Nephron progenitor cell (in vitro differentiated cells): ENCODE data around the gene CD226.
"Not testable (repeated sequence)": the region's sequence is repeated elsewhere in the genome, so short reads cannot be mapped to it uniquely, and the experiment has no call there.

ENCODE experiments used
- DNase-seq: peaks from one replicate; pipeline ENCODE4 v3.0.0; 2021
- H3K27ac Mint-ChIP-seq: 2 replicates; pipeline ENCODE4 v1.8.0; 2021; ENCODE audit warnings: mild to moderate bottlenecking, moderate library complexity, mixed read lengths
- H3K27me3 Mint-ChIP-seq: 2 replicates; pipeline ENCODE4 v1.8.0; 2021; ENCODE audit warnings: mild to moderate bottlenecking, low read depth, mixed read lengths; ENCODE audit not compliant: poor library complexity
- H3K36me3 Mint-ChIP-seq: 2 replicates; pipeline ENCODE4 v1.8.0; 2021; ENCODE audit warnings: low read depth, mixed read lengths
- H3K4me1 Mint-ChIP-seq: 2 replicates; pipeline ENCODE4 v1.8.0; 2021; ENCODE audit warnings: mixed read lengths
- H3K4me3 Mint-ChIP-seq: 2 replicates; pipeline ENCODE4 v1.8.0; 2021; ENCODE audit warnings: mild to moderate bottlenecking, moderate library complexity, mixed read lengths
- H3K9me3 Mint-ChIP-seq: 2 replicates; pipeline ENCODE4 v1.8.0; 2021; ENCODE audit warnings: mild to moderate bottlenecking, moderate library complexity, mixed read lengths
- TF ChIP-seq, protein P1 (sequence below): fragments of 200-600 bp; sonication (generic); IDR thresholded peaks from 2 replicates; pipeline ENCODE4 v1.5.0; 2021; ENCODE audit warnings: antibody characterized with exemption

CD226 gene

DNA sequence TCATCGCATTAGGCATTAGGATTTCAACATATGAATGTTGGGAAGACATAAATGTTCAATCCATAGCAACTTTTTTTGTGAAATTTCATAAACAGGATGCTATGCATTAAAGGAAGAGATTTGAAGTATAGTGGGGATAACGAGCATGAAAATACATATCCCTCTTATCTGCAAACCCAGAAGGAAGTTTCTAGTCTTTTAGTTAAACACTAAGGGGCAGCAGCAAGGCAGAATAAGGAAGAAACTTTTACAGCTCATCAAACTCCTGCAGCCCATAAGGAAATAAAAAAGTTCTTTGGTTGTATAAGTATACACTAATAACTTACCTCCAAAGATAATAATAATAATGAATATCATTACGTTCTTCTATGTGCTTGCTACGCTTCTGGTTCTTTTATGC lies 81.5 kb downstream of the CD226 start:
- DNase-seq: no peak
- Mint-ChIP-seq H3K4me1 (peaks cover 1% of the 10 kb centered on the region), H3K9me3 (no peaks in the 10 kb centered on the region)

DNA sequence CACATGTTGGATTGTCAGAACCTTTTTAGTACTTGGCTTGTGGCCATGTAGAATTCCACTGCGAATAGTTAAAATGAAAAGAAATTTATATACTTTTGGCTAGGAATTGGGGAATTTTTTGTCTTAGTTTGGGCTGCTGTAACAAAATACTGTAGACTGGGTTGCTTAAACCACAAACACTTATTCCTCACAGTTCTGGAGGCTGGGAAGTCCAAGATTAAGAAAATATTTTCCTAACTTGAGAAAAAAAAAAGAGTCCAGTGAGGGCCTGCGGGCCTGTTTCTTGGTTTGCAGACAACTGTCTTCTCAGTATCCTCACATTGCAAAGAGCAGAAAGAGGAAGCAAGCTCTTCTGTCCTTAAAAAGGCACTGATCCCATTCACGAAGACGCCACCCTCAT lies 81.9 kb downstream of the CD226 start:
- H3K9me3 Mint-ChIP-seq: no peaks in the 10 kb centered on the region
- H3K27me3 Mint-ChIP-seq: no peaks in the 10 kb centered on the region
- TF ChIP-seq, protein P1, sequence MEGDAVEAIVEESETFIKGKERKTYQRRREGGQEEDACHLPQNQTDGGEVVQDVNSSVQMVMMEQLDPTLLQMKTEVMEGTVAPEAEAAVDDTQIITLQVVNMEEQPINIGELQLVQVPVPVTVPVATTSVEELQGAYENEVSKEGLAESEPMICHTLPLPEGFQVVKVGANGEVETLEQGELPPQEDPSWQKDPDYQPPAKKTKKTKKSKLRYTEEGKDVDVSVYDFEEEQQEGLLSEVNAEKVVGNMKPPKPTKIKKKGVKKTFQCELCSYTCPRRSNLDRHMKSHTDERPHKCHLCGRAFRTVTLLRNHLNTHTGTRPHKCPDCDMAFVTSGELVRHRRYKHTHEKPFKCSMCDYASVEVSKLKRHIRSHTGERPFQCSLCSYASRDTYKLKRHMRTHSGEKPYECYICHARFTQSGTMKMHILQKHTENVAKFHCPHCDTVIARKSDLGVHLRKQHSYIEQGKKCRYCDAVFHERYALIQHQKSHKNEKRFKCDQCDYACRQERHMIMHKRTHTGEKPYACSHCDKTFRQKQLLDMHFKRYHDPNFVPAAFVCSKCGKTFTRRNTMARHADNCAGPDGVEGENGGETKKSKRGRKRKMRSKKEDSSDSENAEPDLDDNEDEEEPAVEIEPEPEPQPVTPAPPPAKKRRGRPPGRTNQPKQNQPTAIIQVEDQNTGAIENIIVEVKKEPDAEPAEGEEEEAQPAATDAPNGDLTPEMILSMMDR: no peak
- no peaks in the 10 kb centered on the region for H3K36me3 Mint-ChIP-seq
- H3K4me3 Mint-ChIP-seq: no peak overlapping the region
- H3K27ac Mint-ChIP-seq: no peak overlapping the region
- DNase-seq: no peak
- H3K4me1 Mint-ChIP-seq: no peaks in the 10 kb centered on the region

More for the DNA sequence above, 81.5 kb downstream of the CD226 start:
- H3K27ac Mint-ChIP-seq: no peak overlapping the region
- no peaks in the 10 kb centered on the region for H3K36me3 Mint-ChIP-seq
- TF ChIP-seq, protein P1: no peak
- no peaks in the 10 kb centered on the region for H3K27me3 Mint-ChIP-seq
- H3K4me3 Mint-ChIP-seq: no peak overlapping the region

DNA sequence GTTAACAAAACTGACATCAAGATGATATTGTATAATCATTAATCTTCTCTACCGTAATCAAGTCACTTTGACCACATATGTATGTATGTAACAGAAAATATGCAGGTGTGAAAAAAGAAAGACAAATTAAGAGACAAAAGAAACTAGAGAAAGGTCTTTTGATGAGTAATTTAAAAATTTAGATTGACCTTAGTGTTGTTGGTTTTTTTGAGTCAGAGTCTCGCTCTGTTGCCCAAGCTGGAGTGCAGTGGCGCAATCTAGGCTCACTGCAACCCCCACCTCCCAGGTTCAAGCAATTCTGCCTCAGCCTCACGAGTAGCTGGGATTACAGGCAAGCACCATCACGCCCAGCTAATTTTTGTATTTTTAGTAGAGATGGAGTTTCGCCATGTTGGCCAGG lies 82.9 kb downstream of the CD226 start:
- not testable (repeated sequence) for H3K27me3 Mint-ChIP-seq, H3K36me3 Mint-ChIP-seq, DNase-seq, H3K9me3 Mint-ChIP-seq, H3K27ac Mint-ChIP-seq, H3K4me3 Mint-ChIP-seq, H3K4me1 Mint-ChIP-seq

DNA sequence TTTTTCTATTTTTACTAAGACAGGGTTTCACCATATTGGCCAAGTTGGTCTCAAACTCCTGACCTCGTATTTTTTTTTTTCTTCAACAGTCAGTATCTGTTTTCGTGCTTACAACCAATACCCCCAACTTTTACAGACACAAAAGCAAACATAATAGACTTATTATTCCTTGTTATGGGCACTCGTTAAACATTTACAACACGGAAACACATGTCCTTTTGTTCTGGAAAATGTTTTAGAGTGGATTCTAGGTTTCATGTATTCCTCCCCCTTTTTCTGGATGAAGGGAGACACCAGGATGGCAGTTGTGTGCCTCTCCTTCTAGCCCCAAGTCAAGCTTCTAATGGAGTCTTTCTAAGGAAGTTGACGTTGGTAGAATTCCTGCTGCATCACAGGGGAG lies 88.8 kb downstream of the CD226 start:
- no peaks in the 10 kb centered on the region for H3K36me3 Mint-ChIP-seq
- H3K27ac Mint-ChIP-seq: no peak overlapping the region
- DNase-seq: no peak
- no peak overlapping the region for H3K4me3 Mint-ChIP-seq
- no peaks in the 10 kb centered on the region for H3K4me1 Mint-ChIP-seq
- TF ChIP-seq, protein P1: no peak
- no peaks in the 10 kb centered on the region for H3K9me3 Mint-ChIP-seq
- no peaks in the 10 kb centered on the region for H3K27me3 Mint-ChIP-seq

DNA sequence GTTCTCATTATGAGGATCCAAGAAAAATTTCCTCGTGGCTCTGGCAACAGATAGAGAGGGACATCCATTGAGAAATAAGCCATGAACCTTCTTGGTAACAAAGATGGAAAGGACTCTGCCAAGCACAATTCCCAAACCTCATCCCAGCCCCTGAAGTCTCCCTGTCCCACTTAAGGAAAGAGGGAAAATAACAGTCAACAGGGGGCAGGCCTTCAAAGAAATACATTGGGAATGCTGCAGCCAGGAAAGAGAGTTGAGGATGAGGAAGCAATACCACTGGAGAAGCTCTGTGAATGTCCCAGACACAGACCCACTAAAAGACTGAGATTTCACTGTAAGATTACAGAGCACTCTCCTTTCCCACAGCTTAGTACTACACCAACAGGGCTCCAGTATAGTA lies 93.2 kb downstream of the CD226 start:
- H3K27me3 Mint-ChIP-seq: no peaks in the 10 kb centered on the region
- H3K4me3 Mint-ChIP-seq: no peak overlapping the region
- no peaks in the 10 kb centered on the region for H3K4me1 Mint-ChIP-seq
- H3K27ac Mint-ChIP-seq: no peak overlapping the region
- H3K9me3 Mint-ChIP-seq: no peaks in the 10 kb centered on the region
- DNase-seq: no peak
- no peaks in the 10 kb centered on the region for H3K36me3 Mint-ChIP-seq
- TF ChIP-seq, protein P1: no peak

DNA sequence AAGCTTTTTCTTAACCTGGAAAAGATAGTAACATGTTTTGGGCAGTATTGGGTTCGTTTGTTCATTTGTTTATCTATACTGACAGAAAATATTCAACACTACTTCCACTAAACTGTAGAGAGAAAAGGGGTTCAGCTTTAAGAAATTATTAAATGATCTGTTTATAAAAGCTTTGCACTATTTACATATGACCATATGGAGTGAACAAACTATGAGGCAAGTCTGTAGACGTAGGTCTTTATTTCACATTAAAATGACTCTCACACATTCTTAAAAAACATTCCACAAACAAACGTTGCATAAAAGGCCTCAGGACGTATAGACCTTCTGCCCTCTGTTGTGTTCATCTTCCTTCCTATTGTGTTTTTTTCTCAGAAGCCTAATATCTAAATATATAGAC lies 94.6 kb downstream of the CD226 start:
- no peaks in the 10 kb centered on the region for H3K27me3 Mint-ChIP-seq
- DNase-seq: no peak
- no peak overlapping the region for H3K27ac Mint-ChIP-seq
- no peaks in the 10 kb centered on the region for H3K36me3 Mint-ChIP-seq
- TF ChIP-seq, protein P1: no peak
- H3K4me3 Mint-ChIP-seq: no peak overlapping the region
- H3K9me3 Mint-ChIP-seq: no peaks in the 10 kb centered on the region
- no peaks in the 10 kb centered on the region for H3K4me1 Mint-ChIP-seq
